ENCODE data around the gene COA1. TPM values are rescaled to one million over a fixed set of nuclear protein-coding genes. Genes with fewer than 3 reads are reported as not detected.
"Not testable (repeated sequence)": the region's sequence is repeated elsewhere in the genome, so short reads cannot be mapped to it uniquely, and the experiment has no call there.

The COA1 gene
- total RNA-seq, 1 experiment from 2014 or later, result 109 TPM

GRCh38 chr7:43674559-43675436 lies 54.5 kb downstream of the COA1 start:
- BruUV-seq (replicated peaks), result TSS peak; percentile 84
- intact Hi-C loops (cut with micrococcal nuclease; ENCODE audit: unreplicated experiment), result loop anchor here (1.0 to 2.0 kb wide), 2 partner anchors 15 to 26 kb away; no protein-coding TSS in a partner anchor

DNA sequence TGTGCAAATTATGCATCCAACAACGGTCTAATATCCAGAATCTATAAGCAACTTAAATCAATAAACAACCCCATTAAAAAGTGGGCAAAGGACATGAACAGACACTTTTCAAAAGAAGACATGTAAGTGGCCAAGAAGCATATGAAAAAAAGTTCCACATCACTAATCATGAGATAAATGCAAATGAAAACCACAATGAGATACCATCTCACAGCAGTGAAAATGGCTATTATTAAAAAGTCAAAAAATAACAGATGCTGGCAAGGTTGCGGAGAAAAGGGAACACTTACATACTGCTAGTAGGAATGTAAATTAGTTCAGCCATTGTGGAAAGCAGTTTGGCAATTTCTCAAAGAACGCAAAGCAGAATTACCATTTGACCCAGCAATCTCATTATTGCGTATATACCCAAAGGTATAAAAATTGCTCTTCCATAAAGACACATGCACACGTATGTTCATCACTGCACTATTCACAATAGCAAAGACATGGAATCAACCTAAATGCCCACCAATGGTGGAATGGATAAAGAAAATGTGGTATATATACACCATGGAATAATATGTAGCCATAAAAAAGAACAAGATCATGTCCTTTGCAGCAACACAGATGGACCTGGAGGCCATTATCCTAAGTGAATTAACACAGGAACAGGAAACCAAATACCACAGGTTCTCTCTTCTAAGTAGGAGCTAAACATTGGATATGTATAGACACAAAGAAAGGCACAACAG lies 55.9 kb downstream of the COA1 start:
- H3K4me3 Mint-ChIP-seq (ENCODE audit: low read depth, unreplicated experiment); BruUV-seq (replicated peaks); DNase-seq; H3K27me3 Mint-ChIP-seq (ENCODE audit: unreplicated experiment); intact Hi-C loops (cut with micrococcal nuclease; ENCODE audit: unreplicated experiment): not testable (repeated sequence)
- Mint-ChIP-seq H3K4me1 (ENCODE audit: low read depth, unreplicated experiment) (peaks cover 51% of the 10 kb centered on the region), H3K9me3 (ENCODE audit: low read depth, unreplicated experiment) (peaks cover 14% of the 10 kb centered on the region), H3K27ac (ENCODE audit: unreplicated experiment) (peak overlapping the region; percentile 98), H3K36me3 (ENCODE audit: insufficient read depth, unreplicated experiment) (peaks cover 34% of the 10 kb centered on the region)
- CTCF ChIA-PET, result interaction anchor here (0.8 to 2.3 kb wide), 3 partner anchors 24 to 91 kb away, joined by 3 to 7 read pairs (median 4); partner anchors contain the start of gene STK17A

More at GRCh38 chr7:43674559-43675436, 54.5 kb downstream of the COA1 start:
- peaks cover 44% of the 10 kb centered on the region for H3K4me1 Mint-ChIP-seq (ENCODE audit: low read depth, unreplicated experiment)
- H3K36me3 Mint-ChIP-seq (ENCODE audit: insufficient read depth, unreplicated experiment), result peaks cover 33% of the 10 kb centered on the region
- H3K9me3 Mint-ChIP-seq (ENCODE audit: low read depth, unreplicated experiment), result peaks cover 14% of the 10 kb centered on the region
- H3K4me3 Mint-ChIP-seq (ENCODE audit: low read depth, unreplicated experiment), result peak overlapping the region; percentile 34
- no peaks in the 10 kb centered on the region for H3K27me3 Mint-ChIP-seq (ENCODE audit: unreplicated experiment)
- CTCF ChIA-PET, result interaction anchor here (0.8 to 2.3 kb wide), 3 partner anchors 25 to 92 kb away, joined by 3 to 7 read pairs (median 4); partner anchors contain the start of gene STK17A
- peak overlapping the region; percentile 98 for H3K27ac Mint-ChIP-seq (ENCODE audit: unreplicated experiment)
- DNase-seq, result peak; percentile 40
- TF ChIP-seq, protein P1, sequence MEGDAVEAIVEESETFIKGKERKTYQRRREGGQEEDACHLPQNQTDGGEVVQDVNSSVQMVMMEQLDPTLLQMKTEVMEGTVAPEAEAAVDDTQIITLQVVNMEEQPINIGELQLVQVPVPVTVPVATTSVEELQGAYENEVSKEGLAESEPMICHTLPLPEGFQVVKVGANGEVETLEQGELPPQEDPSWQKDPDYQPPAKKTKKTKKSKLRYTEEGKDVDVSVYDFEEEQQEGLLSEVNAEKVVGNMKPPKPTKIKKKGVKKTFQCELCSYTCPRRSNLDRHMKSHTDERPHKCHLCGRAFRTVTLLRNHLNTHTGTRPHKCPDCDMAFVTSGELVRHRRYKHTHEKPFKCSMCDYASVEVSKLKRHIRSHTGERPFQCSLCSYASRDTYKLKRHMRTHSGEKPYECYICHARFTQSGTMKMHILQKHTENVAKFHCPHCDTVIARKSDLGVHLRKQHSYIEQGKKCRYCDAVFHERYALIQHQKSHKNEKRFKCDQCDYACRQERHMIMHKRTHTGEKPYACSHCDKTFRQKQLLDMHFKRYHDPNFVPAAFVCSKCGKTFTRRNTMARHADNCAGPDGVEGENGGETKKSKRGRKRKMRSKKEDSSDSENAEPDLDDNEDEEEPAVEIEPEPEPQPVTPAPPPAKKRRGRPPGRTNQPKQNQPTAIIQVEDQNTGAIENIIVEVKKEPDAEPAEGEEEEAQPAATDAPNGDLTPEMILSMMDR (IDR thresholded peaks at IDR 0.05; ENCODE audit: unreplicated experiment), result no peak

DNA sequence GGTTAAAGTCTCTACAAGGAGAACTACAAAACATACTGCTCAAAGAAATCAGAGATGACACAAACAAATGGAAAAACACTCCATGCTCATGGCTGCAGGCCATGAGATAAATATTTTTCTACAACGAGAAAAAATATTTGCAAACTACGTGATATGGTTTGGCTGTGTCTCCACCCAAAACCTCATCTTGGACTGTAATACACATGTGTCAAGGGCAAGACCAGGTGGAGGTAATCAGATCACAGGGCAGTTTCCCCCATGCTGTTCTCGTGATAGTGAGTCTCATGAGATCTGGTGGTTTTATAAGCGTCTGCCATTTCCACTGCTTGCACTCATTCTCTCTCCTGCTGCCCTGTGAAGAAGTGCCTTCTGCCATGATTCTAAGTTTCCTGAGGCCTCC lies 57.8 kb downstream of the COA1 start:
- CTCF ChIA-PET, result interaction anchor here (0.5 kb wide), 1 partner anchor 89 kb away, joined by 5 read pairs; no protein-coding TSS in a partner anchor
- TF ChIP-seq, protein P1 (IDR thresholded peaks at IDR 0.05; ENCODE audit: unreplicated experiment), result no peak
- H3K27me3 Mint-ChIP-seq (ENCODE audit: unreplicated experiment), result no peaks in the 10 kb centered on the region
- H3K36me3 Mint-ChIP-seq (ENCODE audit: insufficient read depth, unreplicated experiment), result peaks cover 34% of the 10 kb centered on the region
- intact Hi-C loops (cut with micrococcal nuclease; ENCODE audit: unreplicated experiment), result no loop called here
- H3K4me3 Mint-ChIP-seq (ENCODE audit: low read depth, unreplicated experiment), result no peak overlapping the region
- H3K4me1 Mint-ChIP-seq (ENCODE audit: low read depth, unreplicated experiment), result peaks cover 66% of the 10 kb centered on the region
- DNase-seq, result no peak
- no TSS peak for BruUV-seq (replicated peaks)
- peaks cover 14% of the 10 kb centered on the region for H3K9me3 Mint-ChIP-seq (ENCODE audit: low read depth, unreplicated experiment)
- peak overlapping the region; percentile 50 for H3K27ac Mint-ChIP-seq (ENCODE audit: unreplicated experiment)

DNA sequence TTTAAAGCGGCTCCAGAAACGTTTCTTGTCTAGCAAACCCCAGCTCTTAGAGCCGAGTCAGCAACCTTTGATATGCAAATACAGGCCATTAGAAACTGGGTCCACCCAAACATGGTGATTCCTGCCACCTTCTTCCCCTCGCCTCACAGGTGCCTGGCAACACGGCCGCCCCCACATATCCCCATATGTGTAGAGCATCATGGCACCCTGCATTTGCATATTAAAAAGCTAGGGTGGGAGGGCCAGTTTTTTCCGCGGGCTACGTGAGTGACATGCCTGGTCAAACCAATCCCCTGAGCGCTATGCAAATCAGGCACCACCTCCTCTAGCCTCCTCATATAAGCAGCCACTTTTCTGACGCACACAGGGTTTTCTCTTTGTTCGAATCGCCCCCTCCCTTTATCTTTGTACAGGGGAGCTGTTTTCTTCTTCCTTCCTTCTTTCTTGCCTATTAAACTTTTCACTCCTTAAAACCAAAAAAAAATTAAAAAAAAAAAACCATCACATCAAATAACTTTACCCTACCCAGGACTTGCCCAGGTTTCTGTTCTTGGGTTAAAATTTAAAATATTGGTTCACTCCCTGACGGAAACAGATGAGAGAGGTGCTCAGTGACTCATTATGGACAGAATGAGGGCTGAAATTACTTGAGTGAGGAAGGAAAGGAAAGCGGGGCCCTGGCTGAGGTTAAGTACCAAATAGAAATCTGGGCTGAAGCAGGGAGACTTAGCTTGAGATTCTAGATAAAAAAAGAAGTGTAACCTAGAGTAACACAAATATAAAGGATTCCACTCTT lies 59.8 kb downstream of the COA1 start:
- H3K36me3 Mint-ChIP-seq (ENCODE audit: insufficient read depth, unreplicated experiment), result peaks cover 28% of the 10 kb centered on the region
- peaks cover 68% of the 10 kb centered on the region for H3K4me1 Mint-ChIP-seq (ENCODE audit: low read depth, unreplicated experiment)
- peak overlapping the region; percentile 6 for H3K4me3 Mint-ChIP-seq (ENCODE audit: low read depth, unreplicated experiment)
- peak overlapping the region; percentile 58 for H3K27ac Mint-ChIP-seq (ENCODE audit: unreplicated experiment)
- H3K27me3 Mint-ChIP-seq (ENCODE audit: unreplicated experiment), result no peaks in the 10 kb centered on the region
- CTCF ChIA-PET, result interaction anchor here (0.8 to 1.6 kb wide), 3 partner anchors 21 to 87 kb away, joined by 4 to 5 read pairs (median 5); partner anchors contain the start of gene STK17A
- H3K9me3 Mint-ChIP-seq (ENCODE audit: low read depth, unreplicated experiment), result peaks cover 14% of the 10 kb centered on the region
- no TSS peak for BruUV-seq (replicated peaks)
- TF ChIP-seq, protein P1 (IDR thresholded peaks at IDR 0.05; ENCODE audit: unreplicated experiment), result no peak
- DNase-seq, result peak; percentile 24
- intact Hi-C loops (cut with micrococcal nuclease; ENCODE audit: unreplicated experiment), result no loop called here
